GM12878 (cell line): ENCODE measurements around the gene EPHB1. TPM values are rescaled to one million over a fixed set of nuclear protein-coding genes. Genes with fewer than 3 reads are reported as not detected.

ENCODE experiments used
- ATAC-seq: fragments of 200-7000 bp; cut with Tn5 transposase; 3 replicates; pipeline ENCODE4 v1.9.1; 2020; ENCODE audit warnings: mild to moderate bottlenecking, moderate library complexity
- BruUV-seq: library from RNA; stranded (reverse); fragments of 400-500 nt; replicated peaks from 2 replicates; lab custom pipeline; 2021; lab: Mats Ljungman, UMichigan
- CTCF ChIA-PET: fragments of 300-600 bp; sonication (Branson Sonifier 250); formaldehyde crosslinking; extraction: SDS; loops from one replicate; lab custom pipeline; 2021; ENCODE audit warnings: inconsistent platforms; lab: Yijun Ruan, JAX
- POLR2A ChIA-PET: fragments of 350-600 bp; formaldehyde crosslinking; extraction: SDS; loops from one replicate; lab custom pipeline; 2021; ENCODE audit warnings: inconsistent platforms; lab: Charles Lee
- RAD21 ChIA-PET: fragments of 300-600 bp; sonication (Branson Sonifier 250); formaldehyde crosslinking; loops from one replicate; lab custom pipeline; 2023; ENCODE audit warnings: antibody characterized with exemption; ENCODE audit not compliant: unreplicated experiment; lab: Charles Lee
- SMC1A ChIA-PET: fragments of 300-600 bp; sonication (Branson Sonifier 250); formaldehyde crosslinking; loops from one replicate; lab custom pipeline; 2023; ENCODE audit not compliant: unreplicated experiment, uncharacterized antibody; lab: Charles Lee
- DNase-seq: peaks from one replicate; pipeline ENCODE4 v3.0.0-alpha.2; 2011; ENCODE audit warnings: low read depth, low spot score
- FAIRE-seq: peaks from 3 replicates; lab custom pipeline; 2011; peaks lifted over from hg19 to GRCh38; lab: Jason Lieb, UNC
- H2AFZ ChIP-seq: 2 replicates; pipeline ENCODE4 v1.6.0; 2011; ENCODE audit warnings: low read depth, low read length, control low read depth; ENCODE audit not compliant: control insufficient read depth
- H3K27ac ChIP-seq: 2 replicates; pipeline ENCODE4 v1.5.1; 2011; ENCODE audit warnings: control low read depth; ENCODE audit not compliant: control insufficient read depth, insufficient read depth
- H3K27me3 ChIP-seq, 2 experiments: replicated peaks in 1 of 2; 2 replicates each; pipeline versions ENCODE4 v1.6.0 to v1.6.1; 2011; ENCODE audit warnings: low read length in 1 of 2; ENCODE audit not compliant: control insufficient read depth in 2 of 2, insufficient read depth in 2 of 2
- H3K36me3 ChIP-seq, 2 experiments: 2 replicates each; pipeline ENCODE4 v1.5.1; 2011; ENCODE audit warnings: low read length in 1 of 2; ENCODE audit not compliant: control insufficient read depth in 2 of 2, insufficient read depth in 2 of 2
- H3K4me1 ChIP-seq: 2 replicates; pipeline ENCODE4 v1.6.1; 2011; ENCODE audit warnings: mild to moderate bottlenecking, low read length, moderate library complexity, mixed read lengths; ENCODE audit not compliant: control insufficient read depth, insufficient read depth
- H3K4me2 ChIP-seq: 2 replicates; pipeline ENCODE4 v1.6.0; 2011; ENCODE audit warnings: control low read depth; ENCODE audit not compliant: control insufficient read depth, insufficient read depth
- H3K4me3 ChIP-seq: fragments of 200-600 bp; sonication (generic); 2 replicates; pipeline ENCODE4 v1.5.1; 2016
- H3K79me2 ChIP-seq: 2 replicates; pipeline ENCODE4 v1.6.0; 2011; ENCODE audit warnings: low read length; ENCODE audit not compliant: control insufficient read depth, insufficient read depth
- H3K9ac ChIP-seq: 2 replicates; pipeline ENCODE4 v1.8.0; 2011; ENCODE audit warnings: low read length, control low read depth, mixed read lengths; ENCODE audit not compliant: control insufficient read depth, insufficient read depth
- H3K9me3 ChIP-seq: replicated peaks from 3 replicates; pipeline ENCODE4 v1.5.1; 2011; ENCODE audit warnings: mild to moderate bottlenecking, low read length; ENCODE audit not compliant: control insufficient read depth, insufficient read depth
- H4K20me1 ChIP-seq: 2 replicates; pipeline ENCODE4 v1.6.0; 2011; ENCODE audit not compliant: control insufficient read depth, insufficient read depth
- CBX5 ChIP-seq: sonication (generic); IDR thresholded peaks from 2 replicates; pipeline ENCODE4 v1.6.1; 2016; ENCODE audit warnings: low read depth, moderate library complexity, mild to moderate bottlenecking, inconsistent platforms
- EED ChIP-seq: sonication (generic); IDR thresholded peaks from 2 replicates; pipeline ENCODE4 v1.6.1; 2016; ENCODE audit warnings: antibody characterized with exemption, low read depth
- FOS ChIP-seq: IDR thresholded peaks from 3 replicates; pipeline ENCODE4 v1.6.1; 2011; ENCODE audit warnings: borderline replicate concordance; ENCODE audit not compliant: insufficient read length; ENCODE audit errors: extremely low read depth
- IRF4 ChIP-seq: IDR thresholded peaks from 2 replicates; pipeline ENCODE4 v1.6.1; 2011; ENCODE audit warnings: low read depth, low read length
- IRF5 ChIP-seq: fragments of 450-650 bp; IDR thresholded peaks from 2 replicates; pipeline ENCODE4 v1.6.1; 2017; ENCODE audit warnings: borderline replicate concordance
- MEF2B ChIP-seq: fragments of 450-650 bp; IDR thresholded peaks from 2 replicates; pipeline ENCODE4 v1.6.1; 2018; ENCODE audit warnings: mild to moderate bottlenecking, moderate library complexity; ENCODE audit not compliant: partially characterized antibody, poor library complexity, severe bottlenecking
- in situ Hi-C: fragments of 300-500 bp; cut with MboI; formaldehyde crosslinking; loops from 9 replicates; pipeline ENCODE4 v1.14.3; 2018; ENCODE audit warnings: mixed read lengths
- intact Hi-C: fragments of 100-400 bp; cut with micrococcal nuclease; formaldehyde crosslinking; loops from one replicate; pipeline ENCODE4 v1.14.2; 2022; ENCODE audit not compliant: unreplicated experiment
- polyA plus RNA-seq, 11 experiments: library from polyadenylated mRNA; depleted of rRNA in 4 of 11; unstranded in 6 of 11; stranded (reverse) in 5 of 11; fragments of >200 nt; fragmentation: Nextera tagmentation in 4 of 11; fragmentation: Illumina TruSeq in 1 of 11; extraction: Ambion mirVana in 4 of 11; extraction: Trizol in 1 of 11; gene quantifications; 1 replicate in 1 of 11; 2 replicates in 10 of 11; pipeline versions ENCODE4 v1.2.1 to v1.2.3, GENCODE V29; 2011 to 2016; ENCODE audit warnings: inconsistent platforms in 2 of 11, missing spikeins in 2 of 11, low read depth in 1 of 11
- total RNA-seq, 4 experiments: library from RNA; depleted of rRNA in 3 of 4; stranded (reverse); fragments of >200 nt in 3 of 4; fragmentation: Illumina TruSeq in 1 of 4; extraction: Trizol in 1 of 4; gene quantifications; 2 replicates each; pipeline versions ENCODE4 v1.2.1 to v1.2.3, GENCODE V29; 2013 to 2021
- TF ChIP-seq, protein P1 (sequence below): fragments of 450-650 bp; IDR thresholded peaks from 2 replicates; pipeline ENCODE4 v1.6.1; 2016; ENCODE audit warnings: mild to moderate bottlenecking

The EPHB1 gene
- total and polyA plus RNA-seq, 10 of the 15 experiments (the other 5 are each of a cell fraction or from before 2014, with no cell fraction given): 0.33 to 23.8 (median 1.2) TPM

DNA sequence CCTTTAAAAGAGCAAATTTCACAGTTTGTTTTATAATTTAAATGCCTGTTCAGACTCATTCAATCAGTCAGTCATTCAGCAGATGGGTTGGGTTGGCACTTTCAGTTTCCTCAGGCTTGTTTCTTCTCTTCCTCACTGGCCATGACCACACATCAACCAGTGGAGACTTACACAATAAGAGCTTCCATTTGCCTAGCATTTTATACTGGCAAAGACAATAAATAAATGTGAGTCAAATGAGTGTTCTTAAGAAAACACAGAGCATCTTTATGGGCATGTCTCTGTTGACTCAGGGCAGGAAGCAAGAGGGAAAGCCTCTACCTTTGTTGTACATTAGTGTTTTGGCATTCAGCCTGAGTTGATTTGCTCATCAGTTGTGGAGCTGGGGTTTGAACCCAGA lies 122.6 kb downstream of the EPHB1 start:
- peak overlapping the region; percentile 59; the same call in 1 of the 2 replicates for H3K4me2 ChIP-seq
- peaks cover 21% of the 10 kb centered on the region for H3K4me1 ChIP-seq
- no peaks in the 10 kb centered on the region for H4K20me1 ChIP-seq
- SMC1A ChIA-PET: interaction anchor here (0.9 to 4.1 kb wide), 8 partner anchors 9 to 123 kb away, joined by 3 to 47 read pairs (median 9); partner anchors contain the start of gene EPHB1
- H3K9me3 ChIP-seq: peaks cover 2% of the 10 kb centered on the region; the same call in 1 of the 3 replicates
- DNase-seq (no peak), ATAC-seq (peak; percentile 60), FAIRE-seq (peak; percentile 49)
- no TSS peak for BruUV-seq
- no peaks in the 10 kb centered on the region for H3K27me3 ChIP-seq
- peak overlapping the region; percentile 80 for H3K27ac ChIP-seq
- RAD21 ChIA-PET: interaction anchor here (0.9 to 2.3 kb wide), 6 partner anchors 9 to 123 kb away, joined by 3 to 13 read pairs (median 4); partner anchors contain the start of gene EPHB1
- intact Hi-C loops: no loop called here
- CTCF ChIA-PET: interaction anchor here (0.6 to 3.4 kb wide), 8 partner anchors 11 to 581 kb away, joined by 3 to 15 read pairs (median 4); partner anchors contain the start of gene EPHB1
- H3K9ac ChIP-seq: no peak overlapping the region; the same call in 1 of the 2 replicates
- H3K4me3 ChIP-seq: no peak overlapping the region
- H3K36me3 ChIP-seq: no peaks in the 10 kb centered on the region
- in situ Hi-C loops: no loop called here
- H2AFZ ChIP-seq: no peak overlapping the region
- POLR2A ChIA-PET: interaction anchor here (1.6 to 2.2 kb wide), 2 partner anchors 10 to 12 kb away, joined by 5 to 9 read pairs; no protein-coding TSS in a partner anchor
- H3K79me2 ChIP-seq: peaks cover 6% of the 10 kb centered on the region
- TF ChIP-seq CBX5: no peak
- TF ChIP-seq FOS: no peak
- TF ChIP-seq IRF4: no peak
- TF ChIP-seq, protein P1, sequence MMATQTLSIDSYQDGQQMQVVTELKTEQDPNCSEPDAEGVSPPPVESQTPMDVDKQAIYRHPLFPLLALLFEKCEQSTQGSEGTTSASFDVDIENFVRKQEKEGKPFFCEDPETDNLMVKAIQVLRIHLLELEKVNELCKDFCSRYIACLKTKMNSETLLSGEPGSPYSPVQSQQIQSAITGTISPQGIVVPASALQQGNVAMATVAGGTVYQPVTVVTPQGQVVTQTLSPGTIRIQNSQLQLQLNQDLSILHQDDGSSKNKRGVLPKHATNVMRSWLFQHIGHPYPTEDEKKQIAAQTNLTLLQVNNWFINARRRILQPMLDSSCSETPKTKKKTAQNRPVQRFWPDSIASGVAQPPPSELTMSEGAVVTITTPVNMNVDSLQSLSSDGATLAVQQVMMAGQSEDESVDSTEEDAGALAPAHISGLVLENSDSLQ: peak; percentile 22; the same call in 1 of the 2 replicates
- TF ChIP-seq EED: no peak
- TF ChIP-seq MEF2B: no peak
- no peak for TF ChIP-seq IRF5
